SK-N-SH treated with all-trans-retinoic acid at 6 μM for 48 hours (cell line): ENCODE results near the gene DPP8.

Experiments
- ATAC-seq: fragments of 200-7000 bp; cut with Tn5 transposase; 3 replicates; pipeline ENCODE4 v1.9.1; 2020; ENCODE audit warnings: mild to moderate bottlenecking, moderate library complexity
- ARNTL ChIP-seq: fragments of 450-650 bp; formaldehyde crosslinking; IDR thresholded peaks from 2 replicates; pipeline ENCODE4 v1.5.0; 2020; ENCODE audit warnings: low read depth, mild to moderate bottlenecking, moderate library complexity, borderline replicate concordance
- BACH2 ChIP-seq: fragments of 250-450 bp; sonication (Bioruptor Pico); IDR thresholded peaks from 2 replicates; pipeline ENCODE4 v1.9.0; 2021; ENCODE audit warnings: mild to moderate bottlenecking, borderline replicate concordance
- PPARA ChIP-seq: fragments of 250-450 bp; sonication (Bioruptor Pico); IDR thresholded peaks from 2 replicates; pipeline ENCODE4 v1.5.0; 2020; ENCODE audit warnings: mild to moderate bottlenecking, borderline replicate concordance
- RARB ChIP-seq: fragments of 250-450 bp; sonication (Bioruptor Pico); IDR thresholded peaks from 2 replicates; pipeline ENCODE4 v1.8.0; 2021; ENCODE audit warnings: mild to moderate bottlenecking, moderate library complexity
- SNAI2 ChIP-seq: fragments of 250-450 bp; sonication (Bioruptor Pico); IDR thresholded peaks from 2 replicates; pipeline ENCODE4 v1.5.0; 2020; ENCODE audit warnings: mild to moderate bottlenecking, moderate library complexity
- TCF4 ChIP-seq: fragments of 250-450 bp; sonication (Bioruptor Pico); IDR thresholded peaks from 2 replicates; pipeline ENCODE4 v1.8.0; 2021; ENCODE audit warnings: mild to moderate bottlenecking, moderate library complexity, borderline replicate concordance
- TOX ChIP-seq: fragments of 250-450 bp; sonication (Bioruptor Pico); IDR thresholded peaks from 2 replicates; pipeline ENCODE4 v1.8.0; 2021; ENCODE audit warnings: mild to moderate bottlenecking, moderate library complexity, borderline replicate concordance
- ZFP30 ChIP-seq: fragments of 450-650 bp; formaldehyde crosslinking; IDR thresholded peaks from 2 replicates; pipeline ENCODE4 v1.5.0; 2022; ENCODE audit warnings: mild to moderate bottlenecking, moderate library complexity
- ZNF8 ChIP-seq: fragments of 450-650 bp; formaldehyde crosslinking; IDR thresholded peaks from 2 replicates; pipeline ENCODE4 v1.5.0; 2020; ENCODE audit warnings: mild to moderate bottlenecking, moderate library complexity
- TF ChIP-seq, protein P1 (sequence below): fragments of 250-450 bp; sonication (Bioruptor Pico); IDR thresholded peaks from 2 replicates; pipeline ENCODE4 v1.8.0; 2020; ENCODE audit warnings: mild to moderate bottlenecking, moderate library complexity, borderline replicate concordance
- TF ChIP-seq, protein P2 (sequence below): fragments of 250-450 bp; sonication (Bioruptor Pico); IDR thresholded peaks from 2 replicates; pipeline ENCODE4 v1.8.0; 2021; ENCODE audit warnings: low read depth, mild to moderate bottlenecking, moderate library complexity, borderline replicate concordance
- TF ChIP-seq, protein P3 (sequence below): fragments of 250-450 bp; sonication (Bioruptor Pico); IDR thresholded peaks from 2 replicates; pipeline ENCODE4 v1.5.1; 2021; ENCODE audit warnings: mild to moderate bottlenecking, moderate library complexity

DPP8 gene

DNA sequence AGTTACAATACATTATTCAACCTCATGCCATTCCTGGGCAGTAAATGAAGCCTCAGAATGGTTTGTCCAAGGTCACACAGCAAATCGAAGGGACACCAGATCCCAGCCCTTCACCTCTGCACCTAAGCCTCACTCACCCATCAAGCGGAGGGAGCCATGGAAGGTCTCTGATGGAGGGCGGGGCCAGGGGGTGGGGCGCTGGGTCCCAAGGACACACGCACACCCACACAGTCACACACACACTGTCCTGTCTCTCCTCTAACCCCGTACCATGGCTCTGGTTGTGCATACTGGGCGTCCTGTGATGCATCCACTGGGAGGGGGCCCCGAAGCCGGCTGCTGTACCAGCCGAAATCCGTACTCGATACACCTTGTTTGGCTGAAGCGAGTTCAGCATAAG, 124.4 kb downstream of the DPP8 start:
- TF ChIP-seq SNAI2 (no peak), ARNTL (CRISPR knock-in tag) (no peak), BACH2 (CRISPR knock-in tag) (no peak), TOX (CRISPR knock-in tag) (no peak), ZNF8 (CRISPR knock-in tag) (no peak), RARB (no peak), PPARA (CRISPR knock-in tag) (no peak), ZFP30 (CRISPR knock-in tag) (no peak), TCF4 (CRISPR knock-in tag) (no peak)
- TF ChIP-seq, protein P1, sequence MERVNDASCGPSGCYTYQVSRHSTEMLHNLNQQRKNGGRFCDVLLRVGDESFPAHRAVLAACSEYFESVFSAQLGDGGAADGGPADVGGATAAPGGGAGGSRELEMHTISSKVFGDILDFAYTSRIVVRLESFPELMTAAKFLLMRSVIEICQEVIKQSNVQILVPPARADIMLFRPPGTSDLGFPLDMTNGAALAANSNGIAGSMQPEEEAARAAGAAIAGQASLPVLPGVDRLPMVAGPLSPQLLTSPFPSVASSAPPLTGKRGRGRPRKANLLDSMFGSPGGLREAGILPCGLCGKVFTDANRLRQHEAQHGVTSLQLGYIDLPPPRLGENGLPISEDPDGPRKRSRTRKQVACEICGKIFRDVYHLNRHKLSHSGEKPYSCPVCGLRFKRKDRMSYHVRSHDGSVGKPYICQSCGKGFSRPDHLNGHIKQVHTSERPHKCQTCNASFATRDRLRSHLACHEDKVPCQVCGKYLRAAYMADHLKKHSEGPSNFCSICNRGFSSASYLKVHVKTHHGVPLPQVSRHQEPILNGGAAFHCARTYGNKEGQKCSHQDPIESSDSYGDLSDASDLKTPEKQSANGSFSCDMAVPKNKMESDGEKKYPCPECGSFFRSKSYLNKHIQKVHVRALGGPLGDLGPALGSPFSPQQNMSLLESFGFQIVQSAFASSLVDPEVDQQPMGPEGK (CRISPR knock-in tag) = no peak
- TF ChIP-seq, protein P2, sequence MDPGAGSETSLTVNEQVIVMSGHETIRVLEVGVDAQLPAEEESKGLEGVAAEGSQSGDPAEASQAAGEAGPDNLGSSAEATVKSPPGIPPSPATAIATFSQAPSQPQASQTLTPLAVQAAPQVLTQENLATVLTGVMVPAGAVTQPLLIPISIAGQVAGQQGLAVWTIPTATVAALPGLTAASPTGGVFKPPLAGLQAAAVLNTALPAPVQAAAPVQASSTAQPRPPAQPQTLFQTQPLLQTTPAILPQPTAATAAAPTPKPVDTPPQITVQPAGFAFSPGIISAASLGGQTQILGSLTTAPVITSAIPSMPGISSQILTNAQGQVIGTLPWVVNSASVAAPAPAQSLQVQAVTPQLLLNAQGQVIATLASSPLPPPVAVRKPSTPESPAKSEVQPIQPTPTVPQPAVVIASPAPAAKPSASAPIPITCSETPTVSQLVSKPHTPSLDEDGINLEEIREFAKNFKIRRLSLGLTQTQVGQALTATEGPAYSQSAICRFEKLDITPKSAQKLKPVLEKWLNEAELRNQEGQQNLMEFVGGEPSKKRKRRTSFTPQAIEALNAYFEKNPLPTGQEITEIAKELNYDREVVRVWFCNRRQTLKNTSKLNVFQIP (CRISPR knock-in tag) = no peak
- TF ChIP-seq, protein P3, sequence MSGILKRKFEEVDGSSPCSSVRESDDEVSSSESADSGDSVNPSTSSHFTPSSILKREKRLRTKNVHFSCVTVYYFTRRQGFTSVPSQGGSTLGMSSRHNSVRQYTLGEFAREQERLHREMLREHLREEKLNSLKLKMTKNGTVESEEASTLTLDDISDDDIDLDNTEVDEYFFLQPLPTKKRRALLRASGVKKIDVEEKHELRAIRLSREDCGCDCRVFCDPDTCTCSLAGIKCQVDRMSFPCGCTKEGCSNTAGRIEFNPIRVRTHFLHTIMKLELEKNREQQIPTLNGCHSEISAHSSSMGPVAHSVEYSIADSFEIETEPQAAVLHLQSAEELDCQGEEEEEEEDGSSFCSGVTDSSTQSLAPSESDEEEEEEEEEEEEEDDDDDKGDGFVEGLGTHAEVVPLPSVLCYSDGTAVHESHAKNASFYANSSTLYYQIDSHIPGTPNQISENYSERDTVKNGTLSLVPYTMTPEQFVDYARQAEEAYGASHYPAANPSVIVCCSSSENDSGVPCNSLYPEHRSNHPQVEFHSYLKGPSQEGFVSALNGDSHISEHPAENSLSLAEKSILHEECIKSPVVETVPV (CRISPR knock-in tag) = no peak
- no peak for ATAC-seq
